MM.1S (cell line): ENCODE data around the gene OAF.

Experiments
- EZH2phosphoT487 ChIP-seq: fragments of 300-600 bp; sonication (generic); IDR thresholded peaks from 2 replicates; pipeline ENCODE4 v1.6.1; 2018; ENCODE audit warnings: antibody characterized with exemption, low read length
- TF ChIP-seq, protein P1 (sequence below): fragments of 300-600 bp; sonication (generic); IDR thresholded peaks from 2 replicates; pipeline ENCODE4 v1.5.1; 2016; ENCODE audit warnings: antibody characterized with exemption, low read length, mixed read lengths

DNA sequence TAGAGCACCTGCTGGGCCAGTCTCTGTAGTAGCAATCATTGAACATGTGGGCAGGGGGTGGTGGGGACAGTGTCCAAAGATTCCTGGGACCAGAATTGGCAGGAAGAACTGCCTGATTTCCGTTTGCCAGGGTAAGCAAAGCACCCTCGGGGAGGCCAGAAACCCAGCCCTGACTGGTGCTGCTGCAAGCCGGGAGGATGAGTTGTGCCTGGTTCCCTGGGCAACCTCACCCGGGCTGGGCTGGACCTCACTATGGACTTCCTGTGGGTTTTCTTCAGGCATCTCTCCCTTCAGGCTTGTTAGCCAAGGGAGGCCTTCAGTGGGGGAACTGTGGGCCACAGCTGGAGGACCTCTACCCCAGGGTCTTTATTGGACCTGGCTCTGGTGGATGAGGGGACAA lies 21.1 kb downstream of the OAF start:
- no peak for TF ChIP-seq EZH2phosphoT487
- TF ChIP-seq, protein P1, sequence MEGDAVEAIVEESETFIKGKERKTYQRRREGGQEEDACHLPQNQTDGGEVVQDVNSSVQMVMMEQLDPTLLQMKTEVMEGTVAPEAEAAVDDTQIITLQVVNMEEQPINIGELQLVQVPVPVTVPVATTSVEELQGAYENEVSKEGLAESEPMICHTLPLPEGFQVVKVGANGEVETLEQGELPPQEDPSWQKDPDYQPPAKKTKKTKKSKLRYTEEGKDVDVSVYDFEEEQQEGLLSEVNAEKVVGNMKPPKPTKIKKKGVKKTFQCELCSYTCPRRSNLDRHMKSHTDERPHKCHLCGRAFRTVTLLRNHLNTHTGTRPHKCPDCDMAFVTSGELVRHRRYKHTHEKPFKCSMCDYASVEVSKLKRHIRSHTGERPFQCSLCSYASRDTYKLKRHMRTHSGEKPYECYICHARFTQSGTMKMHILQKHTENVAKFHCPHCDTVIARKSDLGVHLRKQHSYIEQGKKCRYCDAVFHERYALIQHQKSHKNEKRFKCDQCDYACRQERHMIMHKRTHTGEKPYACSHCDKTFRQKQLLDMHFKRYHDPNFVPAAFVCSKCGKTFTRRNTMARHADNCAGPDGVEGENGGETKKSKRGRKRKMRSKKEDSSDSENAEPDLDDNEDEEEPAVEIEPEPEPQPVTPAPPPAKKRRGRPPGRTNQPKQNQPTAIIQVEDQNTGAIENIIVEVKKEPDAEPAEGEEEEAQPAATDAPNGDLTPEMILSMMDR = no peak
